K562 (cell line): ENCODE data around the gene MAP1LC3B. TPM values are rescaled to one million over a fixed set of nuclear protein-coding genes. Genes with fewer than 3 reads are reported as not detected.

Experiments
- ATAC-seq: fragments of 200-7000 bp; cut with Tn5 transposase; 3 replicates; pipeline ENCODE4 v1.9.1; 2020; ENCODE audit warnings: moderate library complexity
- BruUV-seq: library from RNA; stranded (reverse); fragments of 400-500 nt; replicated peaks from 2 replicates; lab custom pipeline; 2021; lab: Mats Ljungman, UMichigan
- CTCF ChIA-PET: fragments of 300-600 bp; formaldehyde crosslinking; extraction: SDS; loops from one replicate; lab custom pipeline; 2021; ENCODE audit warnings: low intra/inter-chr PET ratio; lab: Yijun Ruan, JAX
- POLR2A ChIA-PET: fragments of 300-600, 350-650 bp; sonication (Branson Sonifier 250); formaldehyde crosslinking; extraction: SDS; loops from one replicate; lab custom pipeline; 2021; ENCODE audit warnings: antibody characterized with exemption, inconsistent platforms; lab: Yijun Ruan, JAX
- DNase-seq, 4 experiments: peaks; one replicate each; pipeline versions ENCODE4 v3.0.0 to v3.0.0-alpha.2; 2011 to 2018; ENCODE audit warnings: low spot score in 3 of 4, mixed read lengths in 3 of 4; ENCODE audit errors: extremely low read depth in 1 of 4
- FAIRE-seq: peaks from 2 replicates; lab custom pipeline; 2011; peaks lifted over from hg19 to GRCh38; lab: Jason Lieb, UNC
- H2AFZ ChIP-seq: 2 replicates; pipeline ENCODE4 v1.6.0; 2011; ENCODE audit warnings: low read depth, low read length, control low read depth, inconsistent platforms
- H3K27ac ChIP-seq: fragments of 200-600 bp; 3 replicates; pipeline ENCODE4 v1.8.0; 2011; ENCODE audit warnings: low read depth, mild to moderate bottlenecking, control low read depth, inconsistent platforms, low read length, moderate library complexity, mixed read lengths; ENCODE audit errors: extremely low read depth
- H3K27me3 ChIP-seq, 2 experiments: fragments of 300-600 bp in 1 of 2; 2 replicates in 1 of 2; 3 replicates in 1 of 2; pipeline versions ENCODE4 v1.6.0 to v1.8.0; 2011; ENCODE audit warnings: inconsistent platforms in 2 of 2, low read length in 2 of 2, mild to moderate bottlenecking in 1 of 2, mixed read lengths in 1 of 2, moderate library complexity in 1 of 2; ENCODE audit not compliant: control insufficient read depth in 2 of 2, insufficient read depth in 2 of 2
- H3K36me3 ChIP-seq: fragments of 300-600 bp; 3 replicates; pipeline ENCODE4 v1.8.0; 2011; ENCODE audit warnings: mild to moderate bottlenecking, low read length, inconsistent platforms; ENCODE audit not compliant: control insufficient read depth, insufficient read depth
- H3K4me1 ChIP-seq, 2 experiments: fragments of 200-600 bp in 1 of 2; replicated peaks in 1 of 2; 2 replicates in 1 of 2; 3 replicates in 1 of 2; pipeline versions ENCODE4 v1.5.1 to v1.8.0; 2011; ENCODE audit warnings: inconsistent platforms in 2 of 2, low read length in 2 of 2, mild to moderate bottlenecking in 1 of 2, mixed read lengths in 1 of 2, moderate library complexity in 1 of 2; ENCODE audit not compliant: control insufficient read depth in 2 of 2, insufficient read depth in 2 of 2
- H3K4me2 ChIP-seq: 2 replicates; pipeline ENCODE4 v1.6.1; 2011; ENCODE audit warnings: low read length, control low read depth, inconsistent platforms, mixed read lengths; ENCODE audit not compliant: insufficient read depth
- H3K4me3 ChIP-seq: fragments of 200-600 bp; sonication (generic), shearing (Covaris generic); 2 replicates; pipeline ENCODE4 v1.5.1; 2016; ENCODE audit warnings: control low read depth, inconsistent platforms
- H3K79me2 ChIP-seq: fragments of 200-600 bp; 3 replicates; pipeline ENCODE4 v1.8.0; 2011; ENCODE audit warnings: low read length, inconsistent platforms; ENCODE audit not compliant: control insufficient read depth, insufficient read depth
- H3K9ac ChIP-seq, 2 experiments: 2 replicates each; pipeline versions ENCODE4 v1.6.0 to v1.6.1; 2011; ENCODE audit warnings: low read depth in 2 of 2, low read length in 2 of 2, control low read depth in 1 of 2, inconsistent platforms in 1 of 2, mild to moderate bottlenecking in 1 of 2, mixed read lengths in 1 of 2; ENCODE audit not compliant: insufficient read depth in 1 of 2
- H3K9me1 ChIP-seq: one replicate; pipeline ENCODE4 v1.6.0; 2011; ENCODE audit warnings: inconsistent platforms, mild to moderate bottlenecking, low read length, moderate library complexity; ENCODE audit not compliant: control insufficient read depth, insufficient read depth
- H3K9me3 ChIP-seq: replicated peaks from 2 replicates; pipeline ENCODE4 v1.5.1; 2011; ENCODE audit warnings: low read depth, low read length, inconsistent platforms; ENCODE audit not compliant: control insufficient read depth, insufficient read depth
- H4K20me1 ChIP-seq: replicated peaks from 2 replicates; pipeline ENCODE4 v1.6.1; 2011; ENCODE audit warnings: low read length, inconsistent platforms, mixed read lengths; ENCODE audit not compliant: control insufficient read depth, insufficient read depth
- ADNP ChIP-seq: fragments of 200-800 bp; sonication (Bioruptor generic); IDR thresholded peaks from 2 replicates; pipeline ENCODE4 v1.6.1; 2016; ENCODE audit warnings: missing genetic modification characterization, missing compliant biosample characterization
- ELF4 ChIP-seq: fragments of 450-650 bp; formaldehyde crosslinking; IDR thresholded peaks from 2 replicates; pipeline ENCODE4 v1.4.0; 2022; ENCODE audit warnings: missing genetic modification characterization
- IFI16 ChIP-seq: fragments of 250-450 bp; sonication (Bioruptor Pico); IDR thresholded peaks from 2 replicates; pipeline ENCODE4 v2.1.2; 2022; ENCODE audit warnings: mild to moderate bottlenecking, inconsistent platforms
- MXI1 ChIP-seq: IDR thresholded peaks from 2 replicates; pipeline ENCODE4 v1.6.1; 2011; ENCODE audit warnings: low read depth, mild to moderate bottlenecking, improper control_type of control experiment, low read length
- SIX5 ChIP-seq, 2 experiments: IDR thresholded peaks; 2 replicates each; pipeline ENCODE4 v1.6.1; 2011; ENCODE audit warnings: low read length in 2 of 2, borderline replicate concordance in 1 of 2, low read depth in 1 of 2, mild to moderate bottlenecking in 1 of 2, moderate library complexity in 1 of 2; ENCODE audit not compliant: insufficient read depth in 1 of 2
- SNRNP70 ChIP-seq: fragments of 200-400 bp; formaldehyde crosslinking; optimal IDR thresholded peaks from 2 replicates; pipeline ENCODE3; 2017; ENCODE audit warnings: low read depth, low read length
- SOX6 ChIP-seq: fragments of 450-650 bp; IDR thresholded peaks from 2 replicates; pipeline ENCODE4 v1.6.1; 2014; ENCODE audit warnings: mild to moderate bottlenecking
- SREBF1 ChIP-seq: fragments of 150-350 bp; IDR thresholded peaks from 2 replicates; pipeline ENCODE4 v1.6.1; 2014; ENCODE audit warnings: antibody characterized with exemption, low read depth, low read length, borderline replicate concordance
- TAF9B ChIP-seq: fragments of 450-650 bp; IDR thresholded peaks from 2 replicates; pipeline ENCODE4 v1.6.1; 2018; ENCODE audit warnings: mild to moderate bottlenecking; ENCODE audit not compliant: partially characterized antibody
- TEAD2 ChIP-seq: fragments of 450-650 bp; IDR thresholded peaks from 2 replicates; pipeline ENCODE4 v1.6.1; 2016; ENCODE audit warnings: missing genetic modification characterization, control low read depth, missing compliant biosample characterization
- WGBS: fragments of 100-300 bp; shearing (Covaris generic); methylation state at CpG from one replicate; pipeline ENCODE4 v1.1.6; 2016; ENCODE audit warnings: low coverage, mixed read lengths; ENCODE audit not compliant: insufficient coverage; ENCODE audit errors: missing lambda C conversion rate; 5-methylcytosine and 5-hydroxymethylcytosine counted together
- in situ Hi-C: fragments of 300-500 bp; cut with MboI; formaldehyde crosslinking; loops from 4 replicates; pipeline ENCODE4 v1.15.0; 2018; ENCODE audit warnings: inconsistent platforms, mixed read lengths
- intact Hi-C: fragments of 100-400 bp; cut with micrococcal nuclease; formaldehyde crosslinking; loops from 2 replicates; pipeline ENCODE4 v1.14.2; 2022
- polyA plus RNA-seq, 8 experiments: library from polyadenylated mRNA; depleted of rRNA in 4 of 8; stranded (reverse) in 5 of 8; unstranded in 3 of 8; fragments of >200 nt; fragmentation: Nextera tagmentation in 2 of 8; fragmentation: Illumina TruSeq in 1 of 8; extraction: Ambion mirVana in 2 of 8; extraction: Trizol in 1 of 8; gene quantifications; 2 replicates each; pipeline versions ENCODE4 v1.2.1 to v1.2.3, GENCODE V29; 2011 to 2014; ENCODE audit warnings: inconsistent platforms in 1 of 8, missing spikeins in 1 of 8
- total RNA-seq, 7 experiments: library from RNA; depleted of rRNA in 6 of 7; stranded (reverse); fragments of >200 nt in 6 of 7; fragmentation: Illumina TruSeq in 2 of 7; extraction: Trizol in 2 of 7; gene quantifications; 2 replicates each; pipeline versions ENCODE4 v1.2.1 to v1.2.3, GENCODE V29; 2011 to 2021; ENCODE audit warnings: low replicate concordance in 1 of 7
- TF ChIP-seq, protein P1 (sequence below): fragments of 450-650 bp; IDR thresholded peaks from 2 replicates; pipeline ENCODE4 v1.6.1; 2016; ENCODE audit warnings: mild to moderate bottlenecking, moderate library complexity
- TF ChIP-seq, protein P2 (sequence below), 2 experiments: fragments of 250-450 bp in 1 of 2; fragments of 450-650 bp in 1 of 2; sonication (Bioruptor Pico) in 1 of 2; IDR thresholded peaks; 2 replicates each; pipeline versions ENCODE4 v1.6.1 to v1.8.0; 2016 to 2021; ENCODE audit warnings: mild to moderate bottlenecking in 2 of 2, moderate library complexity in 2 of 2, missing compliant biosample characterization in 1 of 2, missing genetic modification characterization in 1 of 2

The MAP1LC3B gene
- total and polyA plus RNA-seq, 9 of the 15 experiments (the other 6 are each of a cell fraction or from before 2014, with no cell fraction given): 16.0 to 81.5 (median 36.7) TPM

DNA sequence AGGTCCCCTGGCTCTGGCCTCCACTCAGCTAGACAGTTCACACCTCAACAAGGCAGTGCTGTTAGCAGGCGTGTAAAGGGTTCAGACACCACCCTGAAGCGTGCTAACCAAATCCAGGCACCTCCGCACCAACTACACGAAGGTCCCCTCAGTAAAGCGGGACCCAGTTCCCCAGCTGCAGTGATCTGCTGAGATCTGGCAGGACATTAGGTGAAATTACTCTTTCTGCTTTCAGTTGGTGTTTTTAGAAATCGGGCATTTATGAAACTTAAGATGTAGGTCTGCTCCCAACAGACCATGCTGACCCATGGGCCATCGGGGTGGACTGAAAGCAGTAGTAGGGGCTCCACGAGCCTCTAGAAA lies 35.7 kb upstream of the MAP1LC3B start:
- H3K27me3 ChIP-seq: no peaks in the 10 kb centered on the region
- in situ Hi-C loops (no loop called here), intact Hi-C loops (no loop called here)
- ChIA-PET CTCF (no interaction called here), POLR2A (no interaction called here)
- ATAC-seq: no peak
- peaks cover 48% of the 10 kb centered on the region; the same call in 2 of the 3 replicates for H3K36me3 ChIP-seq
- 87% methylated on average over 7 of the region's 8 CpGs for WGBS
- H3K9me3 ChIP-seq: no peaks in the 10 kb centered on the region
- no peak overlapping the region for H3K4me2 ChIP-seq
- H3K79me2 ChIP-seq: peaks cover 4% of the 10 kb centered on the region
- peaks cover 5% of the 10 kb centered on the region for H4K20me1 ChIP-seq
- H3K4me1 ChIP-seq: peaks cover 0 to 6% of the 10 kb centered on the region in 2 experiments; a peak in 1 of 5 replicates
- DNase-seq: no peak
- no peak for FAIRE-seq
- H3K9ac ChIP-seq: no peak overlapping the region
- H3K4me3 ChIP-seq: no peak overlapping the region
- no peak overlapping the region for H2AFZ ChIP-seq
- BruUV-seq: no TSS peak
- no peaks in the 10 kb centered on the region for H3K9me1 ChIP-seq
- no peak overlapping the region for H3K27ac ChIP-seq
- TF ChIP-seq MXI1 (no peak), SNRNP70 (no peak), ELF4 (CRISPR knock-in tag) (no peak), TEAD2 (no peak), TAF9B (no peak), IFI16 (no peak), SOX6 (no peak), ADNP (tag) (no peak), SREBF1 (no peak), SIX5 (IDR thresholded peaks at IDR 0.05; ENCODE audit: borderline replicate concordance in 1 of 2, insufficient read depth in 1 of 2, low read depth in 1 of 2, low read length in 2 of 2) (no peak)
- TF ChIP-seq, protein P1, sequence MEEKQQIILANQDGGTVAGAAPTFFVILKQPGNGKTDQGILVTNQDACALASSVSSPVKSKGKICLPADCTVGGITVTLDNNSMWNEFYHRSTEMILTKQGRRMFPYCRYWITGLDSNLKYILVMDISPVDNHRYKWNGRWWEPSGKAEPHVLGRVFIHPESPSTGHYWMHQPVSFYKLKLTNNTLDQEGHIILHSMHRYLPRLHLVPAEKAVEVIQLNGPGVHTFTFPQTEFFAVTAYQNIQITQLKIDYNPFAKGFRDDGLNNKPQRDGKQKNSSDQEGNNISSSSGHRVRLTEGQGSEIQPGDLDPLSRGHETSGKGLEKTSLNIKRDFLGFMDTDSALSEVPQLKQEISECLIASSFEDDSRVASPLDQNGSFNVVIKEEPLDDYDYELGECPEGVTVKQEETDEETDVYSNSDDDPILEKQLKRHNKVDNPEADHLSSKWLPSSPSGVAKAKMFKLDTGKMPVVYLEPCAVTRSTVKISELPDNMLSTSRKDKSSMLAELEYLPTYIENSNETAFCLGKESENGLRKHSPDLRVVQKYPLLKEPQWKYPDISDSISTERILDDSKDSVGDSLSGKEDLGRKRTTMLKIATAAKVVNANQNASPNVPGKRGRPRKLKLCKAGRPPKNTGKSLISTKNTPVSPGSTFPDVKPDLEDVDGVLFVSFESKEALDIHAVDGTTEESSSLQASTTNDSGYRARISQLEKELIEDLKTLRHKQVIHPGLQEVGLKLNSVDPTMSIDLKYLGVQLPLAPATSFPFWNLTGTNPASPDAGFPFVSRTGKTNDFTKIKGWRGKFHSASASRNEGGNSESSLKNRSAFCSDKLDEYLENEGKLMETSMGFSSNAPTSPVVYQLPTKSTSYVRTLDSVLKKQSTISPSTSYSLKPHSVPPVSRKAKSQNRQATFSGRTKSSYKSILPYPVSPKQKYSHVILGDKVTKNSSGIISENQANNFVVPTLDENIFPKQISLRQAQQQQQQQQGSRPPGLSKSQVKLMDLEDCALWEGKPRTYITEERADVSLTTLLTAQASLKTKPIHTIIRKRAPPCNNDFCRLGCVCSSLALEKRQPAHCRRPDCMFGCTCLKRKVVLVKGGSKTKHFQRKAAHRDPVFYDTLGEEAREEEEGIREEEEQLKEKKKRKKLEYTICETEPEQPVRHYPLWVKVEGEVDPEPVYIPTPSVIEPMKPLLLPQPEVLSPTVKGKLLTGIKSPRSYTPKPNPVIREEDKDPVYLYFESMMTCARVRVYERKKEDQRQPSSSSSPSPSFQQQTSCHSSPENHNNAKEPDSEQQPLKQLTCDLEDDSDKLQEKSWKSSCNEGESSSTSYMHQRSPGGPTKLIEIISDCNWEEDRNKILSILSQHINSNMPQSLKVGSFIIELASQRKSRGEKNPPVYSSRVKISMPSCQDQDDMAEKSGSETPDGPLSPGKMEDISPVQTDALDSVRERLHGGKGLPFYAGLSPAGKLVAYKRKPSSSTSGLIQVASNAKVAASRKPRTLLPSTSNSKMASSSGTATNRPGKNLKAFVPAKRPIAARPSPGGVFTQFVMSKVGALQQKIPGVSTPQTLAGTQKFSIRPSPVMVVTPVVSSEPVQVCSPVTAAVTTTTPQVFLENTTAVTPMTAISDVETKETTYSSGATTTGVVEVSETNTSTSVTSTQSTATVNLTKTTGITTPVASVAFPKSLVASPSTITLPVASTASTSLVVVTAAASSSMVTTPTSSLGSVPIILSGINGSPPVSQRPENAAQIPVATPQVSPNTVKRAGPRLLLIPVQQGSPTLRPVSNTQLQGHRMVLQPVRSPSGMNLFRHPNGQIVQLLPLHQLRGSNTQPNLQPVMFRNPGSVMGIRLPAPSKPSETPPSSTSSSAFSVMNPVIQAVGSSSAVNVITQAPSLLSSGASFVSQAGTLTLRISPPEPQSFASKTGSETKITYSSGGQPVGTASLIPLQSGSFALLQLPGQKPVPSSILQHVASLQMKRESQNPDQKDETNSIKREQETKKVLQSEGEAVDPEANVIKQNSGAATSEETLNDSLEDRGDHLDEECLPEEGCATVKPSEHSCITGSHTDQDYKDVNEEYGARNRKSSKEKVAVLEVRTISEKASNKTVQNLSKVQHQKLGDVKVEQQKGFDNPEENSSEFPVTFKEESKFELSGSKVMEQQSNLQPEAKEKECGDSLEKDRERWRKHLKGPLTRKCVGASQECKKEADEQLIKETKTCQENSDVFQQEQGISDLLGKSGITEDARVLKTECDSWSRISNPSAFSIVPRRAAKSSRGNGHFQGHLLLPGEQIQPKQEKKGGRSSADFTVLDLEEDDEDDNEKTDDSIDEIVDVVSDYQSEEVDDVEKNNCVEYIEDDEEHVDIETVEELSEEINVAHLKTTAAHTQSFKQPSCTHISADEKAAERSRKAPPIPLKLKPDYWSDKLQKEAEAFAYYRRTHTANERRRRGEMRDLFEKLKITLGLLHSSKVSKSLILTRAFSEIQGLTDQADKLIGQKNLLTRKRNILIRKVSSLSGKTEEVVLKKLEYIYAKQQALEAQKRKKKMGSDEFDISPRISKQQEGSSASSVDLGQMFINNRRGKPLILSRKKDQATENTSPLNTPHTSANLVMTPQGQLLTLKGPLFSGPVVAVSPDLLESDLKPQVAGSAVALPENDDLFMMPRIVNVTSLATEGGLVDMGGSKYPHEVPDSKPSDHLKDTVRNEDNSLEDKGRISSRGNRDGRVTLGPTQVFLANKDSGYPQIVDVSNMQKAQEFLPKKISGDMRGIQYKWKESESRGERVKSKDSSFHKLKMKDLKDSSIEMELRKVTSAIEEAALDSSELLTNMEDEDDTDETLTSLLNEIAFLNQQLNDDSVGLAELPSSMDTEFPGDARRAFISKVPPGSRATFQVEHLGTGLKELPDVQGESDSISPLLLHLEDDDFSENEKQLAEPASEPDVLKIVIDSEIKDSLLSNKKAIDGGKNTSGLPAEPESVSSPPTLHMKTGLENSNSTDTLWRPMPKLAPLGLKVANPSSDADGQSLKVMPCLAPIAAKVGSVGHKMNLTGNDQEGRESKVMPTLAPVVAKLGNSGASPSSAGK: no peak
- TF ChIP-seq, protein P2, sequence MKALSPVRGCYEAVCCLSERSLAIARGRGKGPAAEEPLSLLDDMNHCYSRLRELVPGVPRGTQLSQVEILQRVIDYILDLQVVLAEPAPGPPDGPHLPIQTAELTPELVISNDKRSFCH (CRISPR knock-in tag; IDR thresholded peaks at IDR 0.05): no peak
- TF ChIP-seq, protein P2 (tag; IDR thresholded peaks at IDR 0.05): no peak
